SJSA1 (cell line): Measurements from ENCODE around the gene AKNA. TPM values are rescaled to one million over a fixed set of nuclear protein-coding genes. Genes with fewer than 3 reads are reported as not detected.

Experiments
- DNase-seq, 2 experiments: peaks; one replicate each; pipeline ENCODE4 v3.0.0-alpha.2; 2015 to 2020; ENCODE audit warnings: low spot score in 2 of 2, low read depth in 1 of 2
- H3K27ac ChIP-seq: fragments of 250-450 bp; sonication (Bioruptor Pico); 2 replicates; pipeline ENCODE4 v1.5.1; 2020; ENCODE audit warnings: mild to moderate bottlenecking, moderate library complexity
- H3K27me3 ChIP-seq: fragments of 250-450 bp; sonication (Bioruptor Pico); replicated peaks from 2 replicates; pipeline ENCODE4 v1.5.1; 2020; ENCODE audit warnings: mild to moderate bottlenecking, moderate library complexity
- H3K36me3 ChIP-seq: fragments of 250-450 bp; sonication (Bioruptor Pico); 2 replicates; pipeline ENCODE4 v1.5.1; 2020; ENCODE audit warnings: mild to moderate bottlenecking
- H3K4me1 ChIP-seq: fragments of 250-450 bp; sonication (Bioruptor Pico); replicated peaks from 2 replicates; pipeline ENCODE4 v1.6.1; 2021; ENCODE audit warnings: mild to moderate bottlenecking
- H3K4me3 ChIP-seq: fragments of 250-450 bp; sonication (Bioruptor Pico); 2 replicates; pipeline ENCODE4 v1.5.1; 2020; ENCODE audit warnings: mild to moderate bottlenecking
- H3K9me3 ChIP-seq: fragments of 250-450 bp; sonication (Bioruptor Pico); replicated peaks from 2 replicates; pipeline ENCODE4 v1.5.1; 2020; ENCODE audit warnings: mild to moderate bottlenecking
- total RNA-seq: library from RNA; depleted of rRNA; stranded (reverse); fragments of >200 nt; shearing (Covaris generic); gene quantifications from 2 replicates; pipeline ENCODE4 v1.2.3, GENCODE V29; 2014

Gene AKNA
- total RNA-seq, 1 experiment from 2014 or later: 4.8 TPM

DNA sequence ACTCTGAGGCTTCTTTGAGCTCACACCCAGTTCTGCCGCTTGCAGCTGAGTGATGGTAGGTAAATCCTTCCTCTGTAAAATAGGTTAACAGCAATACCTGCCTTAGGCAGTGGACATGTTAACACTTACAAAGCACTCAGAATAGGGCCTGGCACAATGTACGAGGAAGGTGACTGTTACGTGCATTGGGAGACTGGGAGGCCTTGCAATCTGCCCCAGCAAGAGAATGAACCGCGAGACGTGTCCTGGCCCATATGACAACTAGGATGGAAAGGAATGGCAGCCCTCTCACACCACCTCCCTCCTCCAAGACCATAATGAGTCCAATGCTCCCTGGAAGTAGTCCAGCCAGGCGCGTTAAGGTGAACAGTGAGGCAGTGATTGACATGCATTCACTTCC is 23.1 kb upstream of the AKNA start:
- Histone ChIP-seq H3K9me3 (no peaks in the 10 kb centered on the region), H3K4me3 (no peak overlapping the region), H3K4me1 (peaks cover 9% of the 10 kb centered on the region), H3K36me3 (no peaks in the 10 kb centered on the region), H3K27ac (no peak overlapping the region), H3K27me3 (no peaks in the 10 kb centered on the region)
- DNase-seq: no peak

GRCh38 chr9:114409842-114410241 is 22.1 kb upstream of the AKNA start:
- Histone ChIP-seq H3K9me3 (no peaks in the 10 kb centered on the region), H3K4me3 (no peak overlapping the region), H3K27ac (no peak overlapping the region), H3K4me1 (peaks cover 9% of the 10 kb centered on the region), H3K27me3 (no peaks in the 10 kb centered on the region), H3K36me3 (no peaks in the 10 kb centered on the region)
- no peak for DNase-seq

- H3K4me1 ChIP-seq: peaks cover 8% of the 10 kb centered on the region
- H3K4me3 ChIP-seq: no peak overlapping the region
- DNase-seq: no peak
- no peaks in the 10 kb centered on the region for H3K27me3 ChIP-seq
- H3K36me3 ChIP-seq: no peaks in the 10 kb centered on the region
- H3K27ac ChIP-seq: no peak overlapping the region
- no peaks in the 10 kb centered on the region for H3K9me3 ChIP-seq
Observed at GRCh38 chr9:114409103-114409780, 21.5 kb upstream of the AKNA start.

- no peak overlapping the region for H3K27ac ChIP-seq
- H3K36me3 ChIP-seq: no peaks in the 10 kb centered on the region
- no peaks in the 10 kb centered on the region for H3K9me3 ChIP-seq
- no peak for DNase-seq
- H3K27me3 ChIP-seq: no peaks in the 10 kb centered on the region
- peaks cover 2% of the 10 kb centered on the region for H3K4me1 ChIP-seq
- H3K4me3 ChIP-seq: no peak overlapping the region
Observed at GRCh38 chr9:114408645-114409044, 20.9 kb upstream of the AKNA start.

GRCh38 chr9:114407889-114408288 is 20.1 kb upstream of the AKNA start:
- Histone ChIP-seq H3K27me3 (no peaks in the 10 kb centered on the region), H3K9me3 (no peaks in the 10 kb centered on the region), H3K27ac (no peak overlapping the region), H3K36me3 (no peaks in the 10 kb centered on the region), H3K4me3 (no peak overlapping the region), H3K4me1 (no peaks in the 10 kb centered on the region)
- DNase-seq: no peak

DNA sequence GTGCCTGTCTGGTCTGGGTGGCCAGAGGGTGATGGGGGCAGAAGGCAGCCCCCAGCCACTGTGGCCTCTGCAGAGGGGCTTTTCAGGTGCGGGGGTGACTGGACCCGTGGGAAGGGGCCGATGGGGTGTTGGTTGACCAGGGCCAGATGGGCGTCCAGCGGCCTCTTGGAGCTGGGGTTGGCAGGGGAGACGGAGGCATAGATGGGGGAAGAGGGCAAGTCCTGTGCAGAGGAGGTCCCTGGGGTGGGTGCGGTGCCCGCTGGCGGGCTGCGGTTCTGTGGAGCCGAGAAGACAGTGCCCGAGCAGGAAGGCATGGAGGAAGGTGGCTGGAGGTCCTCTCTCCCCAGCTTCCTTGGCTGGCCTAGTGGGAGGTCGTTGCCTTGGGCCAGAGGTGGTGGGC is 18.7 kb upstream of the AKNA start:
- H3K27me3 ChIP-seq: no peaks in the 10 kb centered on the region
- H3K36me3 ChIP-seq: no peaks in the 10 kb centered on the region
- no peaks in the 10 kb centered on the region for H3K4me1 ChIP-seq
- no peaks in the 10 kb centered on the region for H3K9me3 ChIP-seq
- no peak overlapping the region for H3K4me3 ChIP-seq
- DNase-seq: no peak
- no peak overlapping the region for H3K27ac ChIP-seq

GRCh38 chr9:114405294-114406034 is 17.7 kb upstream of the AKNA start:
- Histone ChIP-seq H3K27ac (no peak overlapping the region), H3K36me3 (no peaks in the 10 kb centered on the region), H3K27me3 (no peaks in the 10 kb centered on the region), H3K4me3 (no peak overlapping the region), H3K9me3 (no peaks in the 10 kb centered on the region), H3K4me1 (no peaks in the 10 kb centered on the region)
- DNase-seq: peak; percentile 57 to 72

GRCh38 chr9:114404531-114404930 is 16.7 kb upstream of the AKNA start:
- H3K9me3 ChIP-seq: no peaks in the 10 kb centered on the region
- H3K4me1 ChIP-seq: no peaks in the 10 kb centered on the region
- H3K27me3 ChIP-seq: no peaks in the 10 kb centered on the region
- H3K4me3 ChIP-seq: no peak overlapping the region
- DNase-seq: no peak
- H3K27ac ChIP-seq: no peak overlapping the region
- no peaks in the 10 kb centered on the region for H3K36me3 ChIP-seq

DNA sequence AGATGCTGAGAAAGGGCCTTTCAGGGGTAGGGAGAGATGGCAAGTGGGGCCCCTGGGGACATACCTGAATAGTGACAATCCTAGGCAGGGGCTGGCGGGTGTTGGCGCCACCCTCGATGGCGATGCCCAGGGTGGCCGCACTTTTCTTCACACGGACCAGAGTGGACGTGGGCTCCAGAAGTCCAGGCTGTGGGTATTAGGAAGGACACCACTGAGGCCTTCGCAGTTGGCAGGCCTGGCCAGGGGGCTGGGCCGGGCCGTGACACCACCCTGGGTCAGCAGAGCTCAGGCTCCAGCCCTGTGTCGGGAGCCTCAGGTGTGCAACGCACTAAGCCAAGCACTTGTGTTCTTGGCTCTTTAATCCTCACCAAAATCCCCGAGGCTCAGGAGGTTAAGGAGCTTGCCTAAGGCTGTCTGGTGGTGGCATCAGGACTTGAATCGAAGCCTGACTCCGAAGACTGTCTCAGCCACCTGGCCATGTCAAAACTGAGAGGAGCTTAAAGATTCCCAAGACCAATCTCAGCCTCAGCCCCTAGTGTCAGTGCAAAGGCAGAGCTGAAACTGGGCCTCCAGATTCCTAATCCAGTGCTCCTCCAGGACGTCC is 15.5 kb upstream of the AKNA start:
- no peaks in the 10 kb centered on the region for H3K36me3 ChIP-seq
- peaks cover 3% of the 10 kb centered on the region for H3K4me1 ChIP-seq
- no peak for DNase-seq
- no peak overlapping the region for H3K4me3 ChIP-seq
- H3K27me3 ChIP-seq: no peaks in the 10 kb centered on the region
- H3K27ac ChIP-seq: no peak overlapping the region
- no peaks in the 10 kb centered on the region for H3K9me3 ChIP-seq

- Histone ChIP-seq H3K4me1 (peaks cover 7% of the 10 kb centered on the region), H3K27ac (no peak overlapping the region), H3K36me3 (no peaks in the 10 kb centered on the region), H3K27me3 (no peaks in the 10 kb centered on the region), H3K4me3 (no peak overlapping the region), H3K9me3 (no peaks in the 10 kb centered on the region)
- DNase-seq: no peak
Observed at GRCh38 chr9:114401344-114401743, 13.6 kb upstream of the AKNA start.

GRCh38 chr9:114400772-114401171 is 13.0 kb upstream of the AKNA start:
- H3K4me3 ChIP-seq: no peak overlapping the region
- H3K27me3 ChIP-seq: no peaks in the 10 kb centered on the region
- H3K4me1 ChIP-seq: peaks cover 7% of the 10 kb centered on the region
- no peak for DNase-seq
- H3K36me3 ChIP-seq: no peaks in the 10 kb centered on the region
- no peaks in the 10 kb centered on the region for H3K9me3 ChIP-seq
- H3K27ac ChIP-seq: no peak overlapping the region

DNA sequence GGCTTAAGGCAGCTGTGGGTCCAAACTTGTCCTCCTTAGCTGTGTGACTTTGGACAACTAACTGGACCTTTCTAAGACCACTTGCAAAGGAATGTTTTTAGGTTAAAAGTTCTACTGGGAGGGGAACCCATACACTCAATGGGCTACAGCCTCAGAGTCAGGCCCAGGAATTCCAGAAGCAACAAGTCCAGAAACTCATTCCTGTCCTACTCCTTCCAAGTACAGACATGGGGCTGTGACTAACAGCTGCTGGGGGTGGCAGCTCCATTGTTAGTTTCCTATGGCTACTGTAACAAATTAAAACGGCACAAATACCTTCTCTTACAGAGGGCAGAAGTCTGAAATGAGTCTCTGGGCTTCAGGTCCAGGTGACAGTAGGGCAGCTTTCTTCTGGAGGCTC is 12.4 kb upstream of the AKNA start:
- H3K9me3 ChIP-seq: no peaks in the 10 kb centered on the region
- H3K27me3 ChIP-seq: no peaks in the 10 kb centered on the region
- H3K4me3 ChIP-seq: no peak overlapping the region
- H3K36me3 ChIP-seq: no peaks in the 10 kb centered on the region
- H3K27ac ChIP-seq: no peak overlapping the region
- peaks cover 7% of the 10 kb centered on the region for H3K4me1 ChIP-seq
- DNase-seq: no peak

DNA sequence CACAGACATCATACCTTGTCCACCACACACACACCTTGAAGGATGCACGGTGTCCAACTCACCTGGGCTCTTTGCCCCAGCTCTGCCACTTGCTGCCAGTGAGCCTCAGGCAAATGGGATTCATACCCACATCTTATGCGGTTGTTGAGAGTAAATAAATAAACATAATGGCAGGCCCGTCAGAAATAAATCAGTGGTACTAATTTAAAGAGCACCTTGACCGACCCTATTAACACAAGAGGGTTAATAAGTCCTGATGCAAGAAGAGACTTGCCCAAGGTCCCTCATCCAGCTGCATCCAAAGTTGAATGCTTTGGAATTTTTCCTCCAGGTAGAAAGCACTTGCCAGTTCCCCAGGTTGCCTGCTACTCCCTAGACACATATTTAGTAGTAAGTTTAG is 11.6 kb upstream of the AKNA start:
- no peak for DNase-seq
- H3K27ac ChIP-seq: no peak overlapping the region
- H3K4me3 ChIP-seq: no peak overlapping the region
- no peaks in the 10 kb centered on the region for H3K9me3 ChIP-seq
- H3K36me3 ChIP-seq: no peaks in the 10 kb centered on the region
- H3K27me3 ChIP-seq: no peaks in the 10 kb centered on the region
- H3K4me1 ChIP-seq: peaks cover 7% of the 10 kb centered on the region

GRCh38 chr9:114397848-114398605 is 10.2 kb upstream of the AKNA start:
- Histone ChIP-seq H3K4me3 (peak overlapping the region; percentile 63), H3K36me3 (no peaks in the 10 kb centered on the region), H3K27ac (peak overlapping the region; percentile 41; the same call in 1 of the 2 replicates), H3K9me3 (no peaks in the 10 kb centered on the region), H3K4me1 (peaks cover 7% of the 10 kb centered on the region), H3K27me3 (no peaks in the 10 kb centered on the region)
- DNase-seq: peak; percentile 86 to 93
